Natural killer cell (primary cell): Measurements from ENCODE around the gene ROM1. TPM values are rescaled to one million over a fixed set of nuclear protein-coding genes. Genes with fewer than 3 reads are reported as not detected.

ENCODE experiments used
- ATAC-seq, 3 donors: fragments of 150-1000 bp in 2 of 3; fragments of 200-7000 bp in 1 of 3; cut with Tn5 transposase; 1 replicate in 1 of 3; 2 replicates in 2 of 3; pipeline ENCODE4 v1.10.0; 2021; ENCODE audit warnings: mild to moderate bottlenecking in 2 of 3, moderate library complexity in 2 of 3
- DNase-seq, 2 donors: peaks; one replicate each; pipeline versions ENCODE4 v3.0.0 to v3.0.0-alpha.2; 2013 to 2021; ENCODE audit warnings: mixed read lengths in 1 of 2
- H3K27ac ChIP-seq: one replicate; pipeline ENCODE4 v1.5.1; 2013; ENCODE audit warnings: mild to moderate bottlenecking, low read length
- H3K27me3 ChIP-seq: one replicate; pipeline ENCODE4 v1.6.1; 2013; ENCODE audit warnings: low read length; ENCODE audit not compliant: control insufficient read depth, insufficient read depth
- H3K36me3 ChIP-seq: one replicate; pipeline ENCODE4 v1.6.1; 2013; ENCODE audit warnings: low read length; ENCODE audit not compliant: control insufficient read depth, insufficient read depth
- H3K4me1 ChIP-seq: one replicate; pipeline ENCODE4 v1.6.1; 2013; ENCODE audit warnings: low read length; ENCODE audit not compliant: control insufficient read depth, insufficient read depth
- H3K4me3 ChIP-seq: one replicate; pipeline ENCODE4 v1.5.1; 2013; ENCODE audit warnings: low read length
- H3K9me3 ChIP-seq: one replicate; pipeline ENCODE4 v1.6.1; 2013; ENCODE audit warnings: low read length; ENCODE audit not compliant: control insufficient read depth, insufficient read depth
- H3K27ac Mint-ChIP-seq, 2 donors: one replicate each; pipeline ENCODE4 v1.8.0; 2022; ENCODE audit warnings: mild to moderate bottlenecking in 2 of 2, mixed read lengths in 2 of 2, moderate library complexity in 1 of 2
- H3K27me3 Mint-ChIP-seq, 2 donors: one replicate each; pipeline ENCODE4 v1.8.0; 2022; ENCODE audit warnings: low read depth in 2 of 2, mixed read lengths in 2 of 2
- H3K36me3 Mint-ChIP-seq: one replicate; pipeline ENCODE4 v1.8.0; 2022; ENCODE audit warnings: mixed read lengths
- H3K4me1 Mint-ChIP-seq, 2 donors: one replicate each; pipeline ENCODE4 v1.8.0; 2022; ENCODE audit warnings: mixed read lengths in 2 of 2
- H3K4me3 Mint-ChIP-seq: one replicate; pipeline ENCODE4 v1.8.0; 2022; ENCODE audit warnings: mild to moderate bottlenecking, moderate library complexity, mixed read lengths
- H3K9me3 Mint-ChIP-seq, 2 donors: one replicate each; pipeline ENCODE4 v1.8.0; 2022; ENCODE audit warnings: mixed read lengths in 2 of 2
- WGBS: methylation state at CpG from one replicate; pipeline ENCODE4 v1.1.7; 2013; ENCODE audit warnings: missing lambda C conversion rate; ENCODE audit not compliant: insufficient coverage; 5-methylcytosine and 5-hydroxymethylcytosine counted together
- intact Hi-C: fragments of 100-400 bp; cut with micrococcal nuclease; formaldehyde crosslinking; loops from one replicate; pipeline ENCODE4 v1.14.2; 2022
- total RNA-seq, 4 donors: library from RNA; stranded (reverse); fragments of 120-200 nt in 1 of 4; gene quantifications; one replicate each; pipeline versions ENCODE4 v1.2.3 to v1.2.4, GENCODE V29; 2013 to 2022
- TF ChIP-seq, protein P1 (sequence below): fragments of 200-600 bp; IDR thresholded peaks from one replicate; pipeline ENCODE4 v1.8.0; 2022; ENCODE audit warnings: antibody characterized with exemption

The ROM1 gene
- total RNA-seq, 3 donors from 2014 or later (not counting 1 experiment from before 2014, with no cell fraction given) = 2.6 to 6.9 (median 3.9) TPM

DNA sequence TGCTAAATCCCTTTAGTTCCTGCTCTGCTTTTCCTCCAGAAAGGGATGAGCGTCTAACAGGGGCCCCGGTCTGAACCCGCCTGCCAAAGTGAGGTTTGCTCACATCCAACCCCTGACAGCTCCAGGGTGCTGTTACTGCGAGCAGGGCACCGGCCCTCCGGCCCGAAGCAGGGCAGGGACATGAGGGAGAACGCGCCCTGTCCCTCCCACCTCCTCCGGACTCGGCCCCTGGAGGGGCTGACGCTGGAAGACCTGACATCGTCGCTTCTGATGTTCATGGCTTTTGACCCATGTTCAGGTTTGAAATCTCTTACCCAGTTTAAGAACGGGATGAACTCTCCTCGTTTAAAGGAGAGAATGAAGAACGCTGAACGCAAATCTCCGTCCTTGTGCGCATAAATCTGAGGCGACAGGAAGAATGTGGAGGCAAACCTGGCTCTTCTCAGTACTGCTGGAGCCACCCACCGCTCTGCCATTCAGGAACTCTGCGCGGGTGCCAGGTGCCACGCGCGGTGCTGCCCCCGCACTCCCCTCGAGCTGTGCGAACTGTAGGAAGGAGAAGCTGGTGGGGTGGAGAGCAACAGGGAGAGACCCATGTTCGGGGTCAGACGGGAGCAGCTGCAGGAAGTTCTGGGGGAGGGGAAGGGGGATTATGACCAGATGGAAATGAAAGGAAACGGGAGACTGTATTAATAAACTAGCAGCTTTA is 38.5 kb upstream of the ROM1 start:
- DNase-seq (peak in 1 of 2 donors; percentile 44), ATAC-seq (peak; percentile 1 to 6 (median 4))
- peaks cover 38% of the 10 kb centered on the region for H3K36me3 ChIP-seq
- H3K4me3 ChIP-seq = peak overlapping the region; percentile 94
- no peaks in the 10 kb centered on the region for H3K27me3 Mint-ChIP-seq
- no peaks in the 10 kb centered on the region for H3K27me3 ChIP-seq
- H3K9me3 ChIP-seq = no peaks in the 10 kb centered on the region
- H3K36me3 Mint-ChIP-seq = peaks cover 10% of the 10 kb centered on the region
- no peaks in the 10 kb centered on the region for H3K9me3 Mint-ChIP-seq
- peaks cover 27% of the 10 kb centered on the region for H3K4me1 ChIP-seq
- H3K4me1 Mint-ChIP-seq = peaks cover 36 to 54% of the 10 kb centered on the region in 2 donors
- peak overlapping the region; percentile 59 for H3K27ac ChIP-seq
- peak overlapping the region; percentile 92 to 95 for H3K27ac Mint-ChIP-seq
- peak overlapping the region; percentile 99 for H3K4me3 Mint-ChIP-seq
- intact Hi-C loops = loop anchor here (1.0 to 5.0 kb wide), 2 partner anchors 17 to 133 kb away; partner anchors contain the start of genes BSCL2, GNG3 and TUT1
- TF ChIP-seq, protein P1, sequence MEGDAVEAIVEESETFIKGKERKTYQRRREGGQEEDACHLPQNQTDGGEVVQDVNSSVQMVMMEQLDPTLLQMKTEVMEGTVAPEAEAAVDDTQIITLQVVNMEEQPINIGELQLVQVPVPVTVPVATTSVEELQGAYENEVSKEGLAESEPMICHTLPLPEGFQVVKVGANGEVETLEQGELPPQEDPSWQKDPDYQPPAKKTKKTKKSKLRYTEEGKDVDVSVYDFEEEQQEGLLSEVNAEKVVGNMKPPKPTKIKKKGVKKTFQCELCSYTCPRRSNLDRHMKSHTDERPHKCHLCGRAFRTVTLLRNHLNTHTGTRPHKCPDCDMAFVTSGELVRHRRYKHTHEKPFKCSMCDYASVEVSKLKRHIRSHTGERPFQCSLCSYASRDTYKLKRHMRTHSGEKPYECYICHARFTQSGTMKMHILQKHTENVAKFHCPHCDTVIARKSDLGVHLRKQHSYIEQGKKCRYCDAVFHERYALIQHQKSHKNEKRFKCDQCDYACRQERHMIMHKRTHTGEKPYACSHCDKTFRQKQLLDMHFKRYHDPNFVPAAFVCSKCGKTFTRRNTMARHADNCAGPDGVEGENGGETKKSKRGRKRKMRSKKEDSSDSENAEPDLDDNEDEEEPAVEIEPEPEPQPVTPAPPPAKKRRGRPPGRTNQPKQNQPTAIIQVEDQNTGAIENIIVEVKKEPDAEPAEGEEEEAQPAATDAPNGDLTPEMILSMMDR = no peak
- 2% methylated on average over 33 of the region's 33 CpGs for WGBS

DNA sequence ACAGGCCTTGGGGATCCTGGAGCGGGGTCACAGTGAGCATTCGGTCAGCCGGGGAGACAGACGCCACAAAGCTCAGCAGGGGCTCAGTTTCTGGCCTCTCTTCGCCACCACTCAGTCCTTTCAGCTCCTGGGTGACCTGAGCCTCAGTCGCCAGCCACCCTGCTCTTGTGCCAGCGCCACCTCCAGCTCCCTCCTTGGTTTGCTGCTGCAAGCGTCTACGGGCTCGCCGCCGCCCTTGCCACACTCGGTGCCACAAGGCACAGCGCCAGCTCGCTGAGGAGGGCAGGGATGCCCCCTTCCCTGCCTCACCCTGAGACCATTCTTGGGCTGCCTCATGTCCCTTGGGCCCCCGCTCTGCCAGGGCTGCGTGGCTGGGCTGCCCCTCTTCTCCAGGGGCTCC is 37.9 kb upstream of the ROM1 start:
- Histone ChIP-seq H3K27me3 (no peaks in the 10 kb centered on the region), H3K36me3 (peaks cover 38% of the 10 kb centered on the region), H3K27ac (no peak overlapping the region), H3K9me3 (no peaks in the 10 kb centered on the region), H3K4me3 (no peak overlapping the region), H3K4me1 (peaks cover 27% of the 10 kb centered on the region)
- Mint-ChIP-seq H3K4me1 (peaks cover 36 to 52% of the 10 kb centered on the region in 2 donors), H3K36me3 (peaks cover 10% of the 10 kb centered on the region), H3K27ac (peak overlapping the region; percentile 92 to 95), H3K27me3 (no peaks in the 10 kb centered on the region), H3K9me3 (no peaks in the 10 kb centered on the region), H3K4me3 (peak overlapping the region; percentile 99)
- WGBS = 86% methylated on average over 17 of the region's 17 CpGs
- DNase-seq (no peak), ATAC-seq (no peak)
- intact Hi-C loops = no loop called here
- TF ChIP-seq, protein P1 = no peak

GRCh38 chr11:62575837-62576236 is 37.2 kb upstream of the ROM1 start:
- Histone ChIP-seq H3K9me3 (no peaks in the 10 kb centered on the region), H3K4me1 (peaks cover 27% of the 10 kb centered on the region), H3K27ac (no peak overlapping the region), H3K4me3 (no peak overlapping the region), H3K36me3 (peaks cover 35% of the 10 kb centered on the region), H3K27me3 (no peaks in the 10 kb centered on the region)
- Mint-ChIP-seq H3K4me1 (peaks cover 36 to 49% of the 10 kb centered on the region in 2 donors), H3K27ac (peak overlapping the region in 1 of 2 donors; percentile 47), H3K4me3 (peak overlapping the region; percentile 99), H3K27me3 (no peaks in the 10 kb centered on the region), H3K36me3 (peaks cover 10% of the 10 kb centered on the region), H3K9me3 (no peaks in the 10 kb centered on the region)
- ATAC-seq = no peak
- TF ChIP-seq, protein P1 = no peak
- no peak for DNase-seq
- intact Hi-C loops = no loop called here
- 96% methylated on average over 14 of the region's 14 CpGs for WGBS
